B cell (primary cell): ENCODE measurements around the gene TSPOAP1. TPM values are rescaled to one million over a fixed set of nuclear protein-coding genes. Genes with fewer than 3 reads are reported as not detected.

Source experiments
- ATAC-seq: fragments of 200-7000 bp; cut with Tn5 transposase; one replicate; pipeline ENCODE4 v1.10.0; 2021; ENCODE audit warnings: low read depth, mild to moderate bottlenecking, moderate number of reproducible peaks, moderate library complexity
- CTCF ChIA-PET: fragments of 350-600 bp; sonication (Branson Sonifier 250); formaldehyde crosslinking; loops from one replicate; lab custom pipeline; 2021; ENCODE audit warnings: antibody characterized with exemption, inconsistent platforms; lab: Charles Lee
- POLR2A ChIA-PET: fragments of 350-600 bp; sonication (Branson Sonifier 250); formaldehyde crosslinking; loops from one replicate; lab custom pipeline; 2021; ENCODE audit warnings: antibody characterized with exemption; lab: Charles Lee
- DNase-seq: peaks from one replicate; pipeline ENCODE4 v3.0.0; 2013
- H2AFZ ChIP-seq: 2 replicates; pipeline ENCODE4 v1.6.1; 2012; ENCODE audit warnings: mild to moderate bottlenecking, low read depth, low read length; ENCODE audit not compliant: insufficient read depth, poor library complexity, severe bottlenecking
- H3K27ac ChIP-seq, 2 donors: 1 replicate in 1 of 2; 2 replicates in 1 of 2; pipeline ENCODE4 v1.5.1; 2012 to 2013; ENCODE audit warnings: low read length in 2 of 2, mild to moderate bottlenecking in 2 of 2, moderate library complexity in 1 of 2
- H3K27me3 ChIP-seq, 4 experiments: fragments of 200-600 bp in 1 of 4; sonication (generic) in 1 of 4; replicated peaks in 1 of 4; 1 replicate in 2 of 4; 2 replicates in 2 of 4; pipeline versions ENCODE4 v1.6.1 to v1.7.0; 2013 to 2016; ENCODE audit warnings: low read length in 3 of 4, mild to moderate bottlenecking in 2 of 4, mixed read lengths in 1 of 4, moderate library complexity in 1 of 4; ENCODE audit not compliant: insufficient read depth in 4 of 4, control insufficient read depth in 3 of 4; ENCODE audit errors: control extremely low read depth in 1 of 4
- H3K36me3 ChIP-seq, 2 experiments: replicated peaks in 1 of 2; 1 replicate in 1 of 2; 2 replicates in 1 of 2; pipeline versions ENCODE4 v1.6.1 to v1.7.1; 2013; ENCODE audit warnings: low read length in 1 of 2; ENCODE audit not compliant: insufficient read depth in 2 of 2, control insufficient read depth in 1 of 2; ENCODE audit errors: control extremely low read depth in 1 of 2, extremely low read depth in 1 of 2
- H3K4me1 ChIP-seq, 2 donors: fragments of 200-600 bp in 1 of 2; sonication (generic) in 1 of 2; 1 replicate in 1 of 2; 2 replicates in 1 of 2; pipeline versions ENCODE4 v1.5.1 to v1.6.1; 2013 to 2017; ENCODE audit warnings: low read length in 2 of 2; ENCODE audit not compliant: control insufficient read depth in 2 of 2, insufficient read depth in 2 of 2
- H3K4me2 ChIP-seq: replicated peaks from 2 replicates; pipeline ENCODE3; 2012; ENCODE audit warnings: mild to moderate bottlenecking, low read depth, low read length; ENCODE audit not compliant: poor library complexity, severe bottlenecking
- H3K4me3 ChIP-seq, 5 experiments: fragments of 200-600 bp in 1 of 5; sonication (generic) in 1 of 5; 1 replicate in 3 of 5; 2 replicates in 2 of 5; pipeline versions ENCODE4 v1.5.1 to v1.7.0; 2011 to 2016; ENCODE audit warnings: low read length in 4 of 5, mild to moderate bottlenecking in 4 of 5, low read depth in 2 of 5, control low read depth in 1 of 5, moderate library complexity in 1 of 5; ENCODE audit not compliant: insufficient read depth in 1 of 5; ENCODE audit errors: control extremely low read depth in 1 of 5, extremely low read depth in 1 of 5
- H3K79me2 ChIP-seq: fragments of 200-600 bp; sonication (generic); one replicate; pipeline ENCODE4 v1.6.0; 2016; ENCODE audit warnings: low read length; ENCODE audit not compliant: control insufficient read depth, insufficient read depth
- H3K9ac ChIP-seq: fragments of 200-600 bp; sonication (generic); 2 replicates; pipeline ENCODE4 v1.6.1; 2017; ENCODE audit warnings: mild to moderate bottlenecking, low read length, moderate library complexity
- H3K9me3 ChIP-seq, 3 donors: one replicate each; pipeline versions ENCODE4 v1.6.1 to v1.7.1; 2013; ENCODE audit warnings: low read length in 2 of 3; ENCODE audit not compliant: control insufficient read depth in 2 of 3, insufficient read depth in 1 of 3; ENCODE audit errors: control extremely low read depth in 1 of 3
- H4K20me1 ChIP-seq: 2 replicates; pipeline ENCODE4 v1.6.0; 2012; ENCODE audit warnings: mild to moderate bottlenecking, low read length; ENCODE audit not compliant: insufficient read depth, control insufficient read depth, poor library complexity, severe bottlenecking
- H3K27ac Mint-ChIP-seq: one replicate; pipeline ENCODE4 v1.8.0; 2021; ENCODE audit warnings: mixed read lengths
- H3K27me3 Mint-ChIP-seq: one replicate; pipeline ENCODE4 v1.8.0; 2021; ENCODE audit warnings: mixed read lengths
- H3K4me1 Mint-ChIP-seq: one replicate; pipeline ENCODE4 v1.8.0; 2021; ENCODE audit warnings: mixed read lengths
- H3K4me3 Mint-ChIP-seq: one replicate; pipeline ENCODE4 v1.8.0; 2021; ENCODE audit warnings: mixed read lengths
- H3K9me3 Mint-ChIP-seq: one replicate; pipeline ENCODE4 v1.8.0; 2022; ENCODE audit warnings: mixed read lengths; ENCODE audit not compliant: insufficient read depth
- EZH2 ChIP-seq: IDR thresholded peaks from 2 replicates; pipeline ENCODE4 v1.6.1; 2012; ENCODE audit warnings: borderline replicate concordance, low read depth, mild to moderate bottlenecking, moderate library complexity, low read length; ENCODE audit not compliant: insufficient read depth, poor library complexity, severe bottlenecking
- whole genome bisulfite sequencing: methylation state at CpG from one replicate; pipeline ENCODE4 v1.1.5; 2013; ENCODE audit warnings: missing lambda C conversion rate; ENCODE audit not compliant: insufficient coverage; 5-methylcytosine and 5-hydroxymethylcytosine counted together
- intact Hi-C: fragments of 100-400 bp; cut with micrococcal nuclease; formaldehyde crosslinking; loops from one replicate; pipeline ENCODE4 v1.10.0; 2022
- polyA plus RNA-seq: library from polyadenylated mRNA; depleted of rRNA; stranded (reverse); fragments of >200 nt; gene quantifications from 2 replicates; pipeline ENCODE4 v1.2.3, GENCODE V29; 2012
- total RNA-seq, 2 donors: library from RNA; stranded (reverse); fragments of 120-200 nt in 1 of 2; gene quantifications; 1 replicate in 1 of 2; 2 replicates in 1 of 2; pipeline versions ENCODE4 v1.2.3 to v1.2.4, GENCODE V29; 2013 to 2022
- TF ChIP-seq, protein P1 (sequence below): fragments of 200-600 bp; IDR thresholded peaks from one replicate; pipeline ENCODE4 v1.8.0; 2022; ENCODE audit warnings: antibody characterized with exemption, mild to moderate bottlenecking

The TSPOAP1 gene
- total and polyA plus RNA-seq, 2 donors (not counting 1 experiment from before 2014, with no cell fraction given): 10.8 to 30.7 TPM

DNA sequence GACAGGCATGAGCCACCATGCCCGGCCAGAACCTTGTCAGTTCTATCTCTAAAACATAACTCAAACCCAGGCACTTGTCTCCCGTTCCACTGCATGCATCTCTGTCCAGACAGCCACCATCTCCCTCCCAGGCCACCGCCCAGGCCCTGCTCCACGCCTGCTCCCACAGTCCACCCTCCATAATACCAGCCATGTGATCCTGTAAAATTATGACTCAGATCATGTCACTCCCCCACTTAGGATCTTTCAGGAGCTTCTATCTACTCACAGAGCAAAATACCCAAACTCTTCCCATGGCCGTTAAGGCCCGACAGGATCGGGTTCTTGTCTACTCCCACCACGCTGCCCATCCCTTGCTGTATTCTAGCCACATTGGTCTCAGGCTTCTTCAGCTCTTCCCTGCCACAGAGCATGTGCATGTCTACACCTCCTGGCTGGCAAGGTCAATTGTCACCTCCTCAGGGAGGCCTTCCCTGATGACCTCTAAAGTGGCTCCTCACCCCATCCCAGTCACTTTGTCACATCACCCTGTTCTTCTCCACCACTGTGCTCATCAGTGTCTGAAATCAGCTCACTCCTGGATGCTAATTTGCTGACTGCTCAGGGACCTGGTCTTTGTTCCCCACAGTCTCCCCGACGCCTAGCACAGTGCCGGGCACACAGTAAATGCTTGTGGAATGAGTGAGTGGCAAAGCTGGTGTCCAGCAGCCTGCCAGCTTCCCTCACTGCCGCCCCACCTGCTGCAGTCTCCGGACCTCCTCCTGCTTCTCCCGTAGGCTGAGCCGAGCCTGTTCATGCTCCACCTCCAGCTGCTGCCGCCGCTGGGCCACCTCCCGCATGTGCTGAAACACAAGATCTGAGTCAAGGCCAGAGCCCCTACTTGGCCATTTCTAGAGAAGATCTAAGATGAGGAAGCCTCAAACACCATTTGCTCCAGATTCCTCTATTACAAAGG is 6.7 kb downstream of the TSPOAP1 start:
- Histone ChIP-seq H3K4me2 (no peak overlapping the region), H3K27me3 (no peaks in the 10 kb centered on the region), H3K9me3 (no peaks in the 10 kb centered on the region), H3K4me1 (peaks cover 24 to 40% of the 10 kb centered on the region in 2 donors), H2AFZ (no peak overlapping the region), H3K36me3 (no peaks in the 10 kb centered on the region), H4K20me1 (no peaks in the 10 kb centered on the region), H3K9ac (no peak overlapping the region), H3K4me3 (no peak overlapping the region), H3K79me2 (peaks cover 19% of the 10 kb centered on the region), H3K27ac (no peak overlapping the region)
- Mint-ChIP-seq H3K4me1 (peaks cover 39% of the 10 kb centered on the region), H3K4me3 (no peak overlapping the region), H3K27ac (no peak overlapping the region), H3K27me3 (no peaks in the 10 kb centered on the region), H3K9me3 (no peaks in the 10 kb centered on the region)
- intact Hi-C loops: no loop called here
- ChIA-PET CTCF (interaction anchor here (1.3 to 17.9 kb wide), 3 partner anchors 20 to 96 kb away, joined by 5 to 587 read pairs (median 6); partner anchors contain the start of gene RNF43), POLR2A (interaction anchor here (1.1 to 19.3 kb wide), 3 partner anchors 10 to 30 kb away, joined by 6 to 663 read pairs (median 7); partner anchors contain the start of gene SUPT4H1)
- TF ChIP-seq EZH2: no peak
- TF ChIP-seq, protein P1, sequence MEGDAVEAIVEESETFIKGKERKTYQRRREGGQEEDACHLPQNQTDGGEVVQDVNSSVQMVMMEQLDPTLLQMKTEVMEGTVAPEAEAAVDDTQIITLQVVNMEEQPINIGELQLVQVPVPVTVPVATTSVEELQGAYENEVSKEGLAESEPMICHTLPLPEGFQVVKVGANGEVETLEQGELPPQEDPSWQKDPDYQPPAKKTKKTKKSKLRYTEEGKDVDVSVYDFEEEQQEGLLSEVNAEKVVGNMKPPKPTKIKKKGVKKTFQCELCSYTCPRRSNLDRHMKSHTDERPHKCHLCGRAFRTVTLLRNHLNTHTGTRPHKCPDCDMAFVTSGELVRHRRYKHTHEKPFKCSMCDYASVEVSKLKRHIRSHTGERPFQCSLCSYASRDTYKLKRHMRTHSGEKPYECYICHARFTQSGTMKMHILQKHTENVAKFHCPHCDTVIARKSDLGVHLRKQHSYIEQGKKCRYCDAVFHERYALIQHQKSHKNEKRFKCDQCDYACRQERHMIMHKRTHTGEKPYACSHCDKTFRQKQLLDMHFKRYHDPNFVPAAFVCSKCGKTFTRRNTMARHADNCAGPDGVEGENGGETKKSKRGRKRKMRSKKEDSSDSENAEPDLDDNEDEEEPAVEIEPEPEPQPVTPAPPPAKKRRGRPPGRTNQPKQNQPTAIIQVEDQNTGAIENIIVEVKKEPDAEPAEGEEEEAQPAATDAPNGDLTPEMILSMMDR: no peak
- 98% methylated on average over 15 of the region's 18 CpGs for WGBS
- DNase-seq: no peak
- no peak for ATAC-seq
